ENCODE data around the gene DDC.

- TF ChIP-seq JUND (IDR thresholded peaks at IDR 0.05) = no peak
- TF ChIP-seq TCF7L2 (IDR thresholded peaks at IDR 0.05; ENCODE audit: borderline replicate concordance, extremely low read depth, insufficient read depth, insufficient read length) = no peak
- TF ChIP-seq, protein P1, sequence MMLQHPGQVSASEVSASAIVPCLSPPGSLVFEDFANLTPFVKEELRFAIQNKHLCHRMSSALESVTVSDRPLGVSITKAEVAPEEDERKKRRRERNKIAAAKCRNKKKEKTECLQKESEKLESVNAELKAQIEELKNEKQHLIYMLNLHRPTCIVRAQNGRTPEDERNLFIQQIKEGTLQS (IDR thresholded peaks at IDR 0.05) = no peak
- TF ChIP-seq CTCF (IDR thresholded peaks at IDR 0.05 in 2 of 3, conservative IDR thresholded peaks at IDR 0.05 in 1 of 3; ENCODE audit: borderline replicate concordance in 1 of 3, insufficient read depth in 1 of 3, low read depth in 2 of 3, low read length in 2 of 3) = no peak
- TF ChIP-seq POLR2A (IDR thresholded peaks at IDR 0.05; ENCODE audit: borderline replicate concordance, extremely low read depth, insufficient read depth, insufficient read length) = no peak
- no peak for TF ChIP-seq RAD21 (IDR thresholded peaks at IDR 0.05; ENCODE audit: low read depth)
Observed at GRCh38 chr7:50555594-50556140, 9.5 kb downstream of the DDC start.

Data from HCT116 (cell line).